Effector memory CD8-positive, alpha-beta T cell (primary cell): ENCODE data around the gene MROH9.
"Not testable (repeated sequence)": the region's sequence is repeated elsewhere in the genome, so short reads cannot be mapped to it uniquely, and the experiment has no call there.

ENCODE experiments used
- ATAC-seq: fragments of 150-1000 bp; cut with Tn5 transposase; replicated peaks from 2 replicates; pipeline ENCODE4 v1.10.0; 2021; ENCODE audit warnings: mild to moderate bottlenecking, moderate library complexity
- DNase-seq, 3 experiments: peaks; one replicate each; pipeline ENCODE4 v3.0.0; 2021
- H3K27ac Mint-ChIP-seq, 2 donors: one replicate each; pipeline ENCODE4 v1.8.0; 2022; ENCODE audit warnings: mild to moderate bottlenecking in 2 of 2, mixed read lengths in 2 of 2, moderate library complexity in 2 of 2
- H3K27me3 Mint-ChIP-seq, 2 donors: one replicate each; pipeline ENCODE4 v1.8.0; 2022; ENCODE audit warnings: mixed read lengths in 2 of 2
- H3K36me3 Mint-ChIP-seq: one replicate; pipeline ENCODE4 v1.8.0; 2022; ENCODE audit warnings: mild to moderate bottlenecking, moderate library complexity, mixed read lengths; ENCODE audit not compliant: insufficient read depth
- H3K4me1 Mint-ChIP-seq, 2 donors: one replicate each; pipeline ENCODE4 v1.8.0; 2022; ENCODE audit warnings: low read depth in 2 of 2, mixed read lengths in 2 of 2
- H3K4me3 Mint-ChIP-seq, 2 donors: one replicate each; pipeline ENCODE4 v1.8.0; 2022; ENCODE audit warnings: mild to moderate bottlenecking in 2 of 2, mixed read lengths in 2 of 2, moderate library complexity in 2 of 2
- H3K9me3 Mint-ChIP-seq, 2 donors: one replicate each; pipeline ENCODE4 v1.8.0; 2022; ENCODE audit warnings: mixed read lengths in 2 of 2

MROH9 gene

DNA sequence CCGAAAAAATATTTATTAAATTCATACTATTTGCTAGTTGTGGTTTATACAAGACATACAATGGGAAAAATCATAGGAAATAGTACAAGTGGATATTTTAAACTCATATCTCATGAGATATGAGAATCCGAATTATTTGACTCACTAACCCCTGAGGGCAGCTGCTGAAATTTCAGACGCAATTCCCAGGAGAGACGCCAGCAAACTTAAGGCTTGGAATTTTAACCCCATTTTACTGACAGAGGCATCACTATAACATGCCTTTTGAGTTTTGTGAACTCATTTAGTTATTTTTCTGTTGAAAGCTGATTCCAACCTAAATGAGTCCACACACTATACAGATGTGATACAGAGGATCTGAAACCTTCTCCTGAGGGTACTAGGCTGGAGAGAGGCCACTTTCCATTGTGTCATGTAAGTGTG, 5.9 kb upstream of the MROH9 start:
- Mint-ChIP-seq H3K36me3 (no peaks in the 10 kb centered on the region), H3K4me3 (no peak overlapping the region), H3K4me1 (peaks cover 0 to 3% of the 10 kb centered on the region in 2 donors), H3K27me3 (peaks cover 5 to 7% of the 10 kb centered on the region in 2 donors), H3K9me3 (no peaks in the 10 kb centered on the region), H3K27ac (no peak overlapping the region)
- no peak for DNase-seq
- no peak for ATAC-seq

DNA sequence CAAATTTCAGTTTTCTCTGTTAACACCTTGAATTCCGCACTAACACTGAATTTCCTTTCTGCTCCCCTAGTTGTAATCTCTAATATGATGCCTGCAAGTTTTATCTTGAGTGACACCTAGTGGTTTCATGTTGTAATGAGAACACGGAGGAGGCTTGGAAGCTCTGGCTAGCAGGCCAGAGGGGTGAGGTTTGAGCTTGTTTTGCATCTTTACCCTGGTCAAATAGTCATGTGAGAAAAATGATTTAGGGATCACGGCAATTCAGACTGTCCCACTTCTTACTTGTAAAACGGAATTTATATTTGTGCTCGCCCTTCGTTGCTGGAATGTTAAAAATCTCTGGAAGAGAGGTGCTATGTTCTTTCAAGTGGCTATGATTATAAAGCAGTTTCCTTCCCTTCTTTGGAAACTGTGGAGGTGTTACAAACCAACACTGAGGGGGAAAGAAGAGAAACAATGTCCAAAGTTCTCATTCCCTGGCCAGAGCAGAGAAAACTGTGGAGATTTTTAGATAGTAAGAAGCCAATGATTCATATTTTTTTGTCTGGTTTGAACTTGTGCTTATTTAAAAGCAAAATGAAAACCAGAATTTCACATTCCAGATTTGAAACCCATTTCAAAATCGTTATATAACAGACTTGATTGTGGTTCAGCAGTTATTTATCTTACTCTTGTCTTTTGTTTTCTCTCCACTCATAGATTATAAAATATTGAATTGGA, 5.3 kb upstream of the MROH9 start:
- Mint-ChIP-seq H3K4me3 (no peak overlapping the region), H3K27ac (no peak overlapping the region), H3K9me3 (no peaks in the 10 kb centered on the region), H3K4me1 (peaks cover 0 to 3% of the 10 kb centered on the region in 2 donors), H3K36me3 (no peaks in the 10 kb centered on the region), H3K27me3 (peaks cover 5 to 7% of the 10 kb centered on the region in 2 donors)
- ATAC-seq (peak; percentile 58), DNase-seq (peak; percentile 2 to 12 (median 3))

DNA sequence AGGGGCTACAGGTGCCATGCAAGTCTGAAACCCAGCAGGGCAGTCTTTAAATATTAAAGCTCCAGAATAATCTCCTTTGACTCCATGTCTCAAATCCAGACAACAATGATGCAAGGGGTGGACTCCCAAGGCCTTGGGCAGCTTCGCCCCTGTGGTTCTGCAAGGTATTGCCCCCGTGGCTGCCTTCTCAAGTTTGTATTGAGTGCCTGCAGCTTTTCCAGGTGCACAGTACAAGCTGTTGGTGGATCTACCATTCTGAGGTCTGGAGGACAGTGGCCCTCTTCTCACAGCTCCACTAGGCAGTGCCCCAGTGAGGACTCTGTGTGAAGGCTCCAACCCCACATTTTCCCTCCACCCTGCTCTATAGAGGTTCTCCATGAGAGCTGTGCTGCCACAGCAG, 3.7 kb upstream of the MROH9 start:
- no peak overlapping the region for H3K4me3 Mint-ChIP-seq

DNA sequence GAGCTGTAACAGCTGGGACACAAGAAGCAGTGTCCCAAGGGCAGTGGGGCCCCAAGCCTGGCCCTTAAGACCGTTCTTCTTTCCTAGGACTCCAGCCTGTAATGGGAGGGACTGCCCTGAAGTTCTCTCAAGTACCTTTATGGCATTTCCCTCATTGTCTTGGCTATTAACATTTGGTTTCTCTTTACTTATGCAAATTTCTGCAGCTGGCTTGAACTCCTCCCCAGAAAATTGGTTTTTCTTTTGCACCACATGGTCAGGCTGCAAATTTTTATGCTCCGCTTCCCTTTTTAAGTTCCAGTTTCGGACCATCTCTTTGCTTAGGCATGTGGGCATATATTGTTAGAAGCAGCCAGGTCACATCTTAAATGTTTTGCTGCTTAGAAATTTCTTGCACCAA, 3.1 kb upstream of the MROH9 start:
- Mint-ChIP-seq H3K27ac (no peak overlapping the region), H3K9me3 (no peaks in the 10 kb centered on the region), H3K36me3 (no peaks in the 10 kb centered on the region), H3K4me3 (no peak overlapping the region), H3K27me3 (peaks cover 5 to 7% of the 10 kb centered on the region in 2 donors), H3K4me1 (peaks cover 0 to 3% of the 10 kb centered on the region in 2 donors)
- no peak for DNase-seq
- no peak for ATAC-seq

More for the DNA sequence above, 3.7 kb upstream of the MROH9 start:
- Mint-ChIP-seq H3K27ac (no peak overlapping the region), H3K27me3 (peaks cover 5 to 7% of the 10 kb centered on the region in 2 donors), H3K36me3 (no peaks in the 10 kb centered on the region), H3K9me3 (no peaks in the 10 kb centered on the region), H3K4me1 (peaks cover 0 to 3% of the 10 kb centered on the region in 2 donors)
- DNase-seq (no peak), ATAC-seq (no peak)

DNA sequence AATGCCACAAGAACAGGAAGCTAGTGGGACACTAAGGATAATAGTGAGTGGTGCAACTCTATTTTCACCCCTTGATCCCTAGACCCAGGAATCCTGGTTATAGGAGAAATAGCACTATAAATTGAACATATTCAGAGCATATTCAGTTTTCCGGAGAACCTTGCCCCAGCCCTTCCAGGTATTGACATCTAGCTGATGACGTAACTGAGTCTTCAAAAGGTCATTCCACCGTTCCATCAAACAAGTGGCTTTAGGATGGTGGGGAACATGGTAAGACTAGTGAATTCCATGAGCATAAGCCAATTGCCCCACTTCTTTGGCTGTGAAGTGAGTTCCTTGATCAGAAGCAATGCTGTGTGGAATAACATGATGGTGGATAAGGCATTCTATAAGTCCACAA, 2.9 kb downstream of the MROH9 start:
- ATAC-seq (no peak), DNase-seq (no peak)
- peaks cover 25 to 41% of the 10 kb centered on the region in 2 donors for H3K27me3 Mint-ChIP-seq
- H3K4me3 Mint-ChIP-seq: no peak overlapping the region
- no peaks in the 10 kb centered on the region for H3K9me3 Mint-ChIP-seq
- H3K4me1 Mint-ChIP-seq: no peaks in the 10 kb centered on the region
- no peaks in the 10 kb centered on the region for H3K36me3 Mint-ChIP-seq
- no peak overlapping the region for H3K27ac Mint-ChIP-seq

DNA sequence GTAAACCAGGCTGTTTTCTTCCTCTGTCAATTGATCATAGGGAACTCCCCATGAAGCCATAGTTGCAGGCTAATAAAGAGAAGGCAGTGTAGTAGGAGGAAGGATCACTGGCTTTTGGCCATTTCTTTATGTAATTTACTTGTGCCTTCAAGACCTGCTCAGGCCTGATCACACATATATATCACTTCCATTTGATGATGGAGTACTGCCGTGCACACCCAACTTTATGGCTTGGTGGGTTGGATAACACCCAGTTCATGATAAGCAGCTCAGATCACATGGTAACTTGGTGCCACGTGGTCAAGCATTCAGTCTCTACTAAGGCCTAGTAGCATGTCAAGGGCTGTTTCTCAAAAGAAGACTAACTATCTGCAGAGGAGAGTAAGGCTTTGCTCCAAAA, 4.1 kb downstream of the MROH9 start:
- Mint-ChIP-seq H3K27ac (no peak overlapping the region), H3K27me3 (peaks cover 25 to 51% of the 10 kb centered on the region in 2 donors), H3K4me3 (no peak overlapping the region), H3K9me3 (no peaks in the 10 kb centered on the region), H3K36me3 (no peaks in the 10 kb centered on the region), H3K4me1 (no peaks in the 10 kb centered on the region)
- DNase-seq: no peak
- ATAC-seq: no peak

DNA sequence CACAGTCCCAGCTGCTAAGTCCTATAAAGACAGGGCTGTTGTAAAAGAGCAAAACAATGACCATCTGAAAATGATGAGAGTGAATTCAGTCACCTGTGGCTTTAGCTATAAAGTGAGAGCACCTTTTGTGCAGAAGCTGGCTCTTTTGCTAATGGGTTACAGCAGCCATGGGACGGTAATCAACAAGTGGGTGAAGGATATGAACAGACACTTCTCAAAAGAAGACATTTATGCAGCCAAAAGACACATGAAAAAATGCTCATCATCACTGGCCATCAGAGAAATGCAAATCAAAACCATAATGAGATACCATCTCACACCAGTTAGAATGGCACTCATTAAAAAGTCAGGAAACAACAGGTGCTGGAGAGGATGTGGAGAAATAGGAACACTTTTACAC, 16.4 kb downstream of the MROH9 start:
- H3K4me3 Mint-ChIP-seq, H3K27ac Mint-ChIP-seq, H3K36me3 Mint-ChIP-seq, DNase-seq, ATAC-seq, H3K4me1 Mint-ChIP-seq, H3K9me3 Mint-ChIP-seq: not testable (repeated sequence)
- peaks cover 22 to 23% of the 10 kb centered on the region in 2 donors for H3K27me3 Mint-ChIP-seq

DNA sequence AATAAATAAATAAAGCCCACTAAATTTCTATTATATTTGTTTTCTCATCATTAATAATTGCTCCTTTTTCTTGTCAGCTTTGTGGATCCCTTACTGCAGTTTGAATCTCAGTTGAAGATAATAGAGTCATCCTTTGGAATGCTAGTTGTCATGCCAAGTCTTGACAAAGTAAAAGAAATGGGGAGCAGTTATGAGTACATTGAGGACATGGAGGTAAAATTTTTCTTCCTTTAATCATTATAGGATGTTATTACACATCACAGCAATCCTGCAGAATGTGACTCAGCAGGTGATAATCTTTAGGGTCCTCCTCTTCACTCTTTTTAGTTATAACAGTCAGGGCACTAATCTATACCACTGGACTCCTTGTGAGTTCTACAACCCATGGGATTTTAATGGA, 24.1 kb downstream of the MROH9 start:
- peaks cover 5 to 14% of the 10 kb centered on the region in 2 donors for H3K27me3 Mint-ChIP-seq
- no peak overlapping the region for H3K4me3 Mint-ChIP-seq
- H3K9me3 Mint-ChIP-seq: no peaks in the 10 kb centered on the region
- peaks cover 3% of the 10 kb centered on the region for H3K36me3 Mint-ChIP-seq
- no peak overlapping the region for H3K27ac Mint-ChIP-seq
- no peaks in the 10 kb centered on the region for H3K4me1 Mint-ChIP-seq
- no peak for DNase-seq
- ATAC-seq: no peak

DNA sequence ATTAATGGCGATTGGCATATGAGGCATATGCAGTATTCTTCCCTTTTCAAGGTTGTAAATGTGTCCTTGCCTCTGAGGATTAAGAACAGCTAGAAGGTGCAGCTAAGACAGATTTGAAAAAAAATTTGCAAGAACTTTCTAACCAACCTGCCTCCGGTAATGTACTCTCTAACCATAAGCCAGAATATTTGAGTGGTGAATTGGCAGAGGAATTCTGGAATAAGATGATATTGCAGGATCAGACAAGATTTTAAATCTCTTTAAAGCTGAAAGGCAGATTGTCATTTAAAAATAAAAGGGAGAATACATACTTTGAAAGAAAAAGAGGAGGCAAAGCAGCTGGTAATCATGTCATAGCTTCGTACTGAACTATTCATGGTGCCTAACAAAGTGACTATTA, 29.2 kb downstream of the MROH9 start:
- peaks cover 14 to 21% of the 10 kb centered on the region in 2 donors for H3K27me3 Mint-ChIP-seq
- H3K27ac Mint-ChIP-seq: no peak overlapping the region
- ATAC-seq (no peak), DNase-seq (no peak)
- H3K4me1 Mint-ChIP-seq: no peaks in the 10 kb centered on the region
- H3K4me3 Mint-ChIP-seq: no peak overlapping the region
- peaks cover 3% of the 10 kb centered on the region for H3K36me3 Mint-ChIP-seq
- no peaks in the 10 kb centered on the region for H3K9me3 Mint-ChIP-seq

DNA sequence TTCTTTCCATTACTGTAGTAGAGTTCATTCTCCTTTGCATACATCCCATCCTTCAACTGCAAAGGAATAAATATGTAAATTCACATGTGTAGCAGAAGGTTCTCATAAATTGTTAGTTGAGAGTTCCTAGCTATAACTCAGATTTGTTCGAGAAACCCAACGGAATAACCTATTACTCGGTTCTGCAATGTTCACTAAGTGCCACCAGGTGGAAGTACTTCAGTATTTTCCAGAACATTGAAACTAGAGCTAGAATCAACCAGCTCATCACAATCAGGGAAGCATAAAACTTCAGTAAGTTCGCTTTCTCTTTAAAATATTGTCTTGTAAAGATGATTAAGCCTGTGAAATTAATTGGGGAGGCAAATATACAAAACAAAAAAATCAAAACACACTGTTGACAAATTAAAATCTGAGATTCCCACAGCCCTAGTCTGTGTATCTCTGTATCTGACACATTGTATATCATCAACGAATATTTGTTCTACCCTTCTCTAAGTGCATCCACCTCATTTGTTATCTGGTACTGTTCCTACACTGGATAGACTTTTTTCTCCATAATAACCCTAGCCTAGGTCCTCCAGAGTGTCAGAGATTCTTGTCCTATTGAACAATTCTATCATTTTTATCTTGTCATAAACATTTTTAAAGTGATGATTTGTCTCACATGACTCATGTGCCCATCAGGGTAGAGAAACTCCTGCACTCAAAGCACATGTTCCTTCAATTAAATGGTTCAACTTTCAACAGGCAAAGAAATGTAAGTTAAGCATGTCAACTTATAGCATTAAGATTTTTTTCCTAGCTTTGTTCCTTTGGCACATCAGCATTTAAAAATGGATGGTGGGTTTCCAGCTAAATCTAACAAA, 31.9 kb downstream of the MROH9 start:
- Mint-ChIP-seq H3K4me1 (no peaks in the 10 kb centered on the region), H3K9me3 (no peaks in the 10 kb centered on the region), H3K36me3 (no peaks in the 10 kb centered on the region), H3K27ac (no peak overlapping the region), H3K4me3 (no peak overlapping the region), H3K27me3 (peaks cover 21 to 32% of the 10 kb centered on the region in 2 donors)
- ATAC-seq (peak; percentile 32), DNase-seq (no peak)

DNA sequence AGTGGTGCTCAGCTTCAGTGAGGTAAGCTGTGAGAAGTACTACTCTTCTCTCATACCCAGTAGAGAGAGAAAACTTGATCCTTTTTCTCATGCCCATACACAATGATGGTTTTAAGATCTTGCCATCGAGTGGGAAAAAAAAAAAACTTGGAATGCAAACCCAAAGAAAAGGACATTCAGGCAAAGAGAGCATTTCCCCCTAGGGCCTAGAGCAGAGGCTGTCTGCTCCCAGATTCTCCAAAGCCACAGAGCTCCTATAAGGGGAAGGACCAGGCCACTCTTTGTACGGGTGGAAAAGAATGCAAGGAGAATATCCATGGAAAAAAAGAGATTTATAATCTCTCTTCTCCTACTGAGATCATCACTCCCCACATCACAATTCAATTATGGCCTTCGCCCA, 34.9 kb downstream of the MROH9 start:
- Mint-ChIP-seq H3K4me3 (no peak overlapping the region), H3K36me3 (no peaks in the 10 kb centered on the region), H3K4me1 (no peaks in the 10 kb centered on the region), H3K27ac (no peak overlapping the region), H3K27me3 (peaks cover 12 to 25% of the 10 kb centered on the region in 2 donors), H3K9me3 (no peaks in the 10 kb centered on the region)
- no peak for DNase-seq
- ATAC-seq: no peak

DNA sequence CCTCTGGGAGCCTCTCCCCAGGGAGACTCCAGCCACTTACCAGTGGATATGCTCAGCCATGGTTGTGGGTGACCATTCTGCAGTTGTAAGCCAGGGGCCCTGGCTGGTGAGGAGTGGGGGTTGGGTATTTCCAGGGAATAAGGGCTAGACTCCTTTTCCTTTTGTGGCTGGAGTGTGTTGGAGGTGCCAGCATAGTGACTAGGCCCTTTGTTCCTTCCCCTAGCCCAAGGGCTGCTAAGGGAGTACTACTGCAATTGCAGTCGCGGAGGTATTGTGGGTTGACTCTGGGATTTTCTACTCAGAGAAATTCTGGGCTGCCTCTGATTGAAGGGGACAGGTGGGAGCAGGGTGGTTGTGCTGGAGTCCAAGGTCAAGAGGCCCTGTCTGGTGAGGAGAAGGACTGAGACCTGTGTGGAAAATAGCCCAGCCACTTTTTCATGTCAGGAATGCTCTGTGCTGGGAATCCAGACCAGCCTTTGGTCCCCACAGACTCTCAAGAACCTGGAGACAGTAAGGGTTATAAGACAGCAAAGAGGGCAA, 43.1 kb downstream of the MROH9 start:
- no peaks in the 10 kb centered on the region for H3K4me1 Mint-ChIP-seq
- ATAC-seq (no peak), DNase-seq (no peak)
- H3K4me3 Mint-ChIP-seq: no peak overlapping the region
- H3K27ac Mint-ChIP-seq: no peak overlapping the region
- H3K36me3 Mint-ChIP-seq: no peaks in the 10 kb centered on the region
- peaks cover 0 to 7% of the 10 kb centered on the region in 2 donors for H3K9me3 Mint-ChIP-seq
- H3K27me3 Mint-ChIP-seq: peaks cover 5 to 24% of the 10 kb centered on the region in 2 donors

DNA sequence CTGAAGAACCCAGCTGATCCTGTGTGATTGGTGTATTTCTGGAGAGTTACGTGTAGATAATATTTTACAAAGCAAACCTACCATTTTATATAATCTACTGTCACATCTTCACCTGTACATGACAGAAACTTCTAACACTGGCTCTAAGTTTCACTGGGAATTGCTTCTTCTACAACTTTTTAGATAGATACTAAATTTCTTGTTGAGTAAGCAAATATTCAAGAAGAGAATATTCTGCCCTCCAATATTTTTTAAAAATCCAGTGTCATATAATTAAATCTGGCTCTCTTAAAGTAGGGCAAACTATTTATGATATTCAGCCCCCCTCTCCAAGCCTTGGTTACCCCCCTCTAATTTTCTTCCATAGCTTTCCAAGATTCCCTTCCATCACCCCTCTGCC, 50.1 kb downstream of the MROH9 start:
- DNase-seq (no peak), ATAC-seq (no peak)
- H3K9me3 Mint-ChIP-seq: no peaks in the 10 kb centered on the region
- no peak overlapping the region for H3K27ac Mint-ChIP-seq
- H3K27me3 Mint-ChIP-seq: peaks cover 4 to 9% of the 10 kb centered on the region in 2 donors
- H3K36me3 Mint-ChIP-seq: no peaks in the 10 kb centered on the region
- no peaks in the 10 kb centered on the region for H3K4me1 Mint-ChIP-seq
- no peak overlapping the region for H3K4me3 Mint-ChIP-seq

DNA sequence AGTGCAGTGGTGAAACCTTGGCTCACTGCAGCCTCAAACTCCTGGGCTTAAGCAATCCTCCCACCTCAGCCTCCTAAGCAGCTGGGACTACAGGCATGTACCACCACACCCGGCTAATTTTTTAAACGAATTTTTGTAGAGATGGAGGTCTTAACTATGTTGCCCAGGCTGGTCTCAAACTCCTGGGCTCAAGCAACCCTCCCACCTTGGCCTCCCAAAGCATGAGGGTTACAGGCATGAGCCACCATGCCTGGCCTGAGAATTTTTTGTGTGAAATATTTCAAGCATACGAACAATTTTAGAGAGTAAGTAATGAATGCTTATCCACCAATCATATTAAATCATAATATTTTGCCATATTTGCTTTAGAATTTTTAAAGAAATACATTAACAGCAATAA, 51.6 kb downstream of the MROH9 start:
- ATAC-seq: no peak
- no peak overlapping the region for H3K27ac Mint-ChIP-seq

More for the DNA sequence above, 51.6 kb downstream of the MROH9 start:
- DNase-seq: no peak
- no peaks in the 10 kb centered on the region for H3K4me1 Mint-ChIP-seq
- no peaks in the 10 kb centered on the region for H3K27me3 Mint-ChIP-seq
- H3K9me3 Mint-ChIP-seq: no peaks in the 10 kb centered on the region
- H3K4me3 Mint-ChIP-seq: no peak overlapping the region
- H3K36me3 Mint-ChIP-seq: no peaks in the 10 kb centered on the region
